ENCODE results near the gene EEIG2. TPM values are rescaled to one million over a fixed set of nuclear protein-coding genes. Genes with fewer than 3 reads are reported as not detected.

Gene EEIG2
- total RNA-seq, 1 donor from 2014 or later: 13.3 TPM

DNA sequence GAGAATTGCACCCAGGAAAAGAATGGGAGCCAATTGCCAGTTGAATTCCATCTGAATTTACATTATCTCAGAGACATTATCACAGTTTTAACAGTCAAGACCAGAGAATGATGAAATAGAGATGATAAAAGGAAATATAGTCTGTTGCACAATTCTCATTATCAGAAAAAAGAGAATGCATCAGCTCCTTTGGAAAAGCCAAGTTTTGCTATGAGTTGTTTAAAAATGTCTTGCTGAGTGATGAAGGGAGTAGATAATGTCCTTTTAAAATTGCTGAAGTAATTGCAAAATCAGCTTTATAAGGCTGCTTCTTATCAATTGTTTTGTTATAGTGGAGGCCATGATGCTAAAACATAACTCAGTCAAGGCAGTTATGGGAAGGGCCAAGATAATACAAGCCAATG lies 37.9 kb upstream of the EEIG2 start:
- no peak overlapping the region for H3K4me3 Mint-ChIP-seq (ENCODE audit: unreplicated experiment)
- no peak for DNase-seq (ENCODE audit: extremely low spot score, unreplicated experiment)

DNA sequence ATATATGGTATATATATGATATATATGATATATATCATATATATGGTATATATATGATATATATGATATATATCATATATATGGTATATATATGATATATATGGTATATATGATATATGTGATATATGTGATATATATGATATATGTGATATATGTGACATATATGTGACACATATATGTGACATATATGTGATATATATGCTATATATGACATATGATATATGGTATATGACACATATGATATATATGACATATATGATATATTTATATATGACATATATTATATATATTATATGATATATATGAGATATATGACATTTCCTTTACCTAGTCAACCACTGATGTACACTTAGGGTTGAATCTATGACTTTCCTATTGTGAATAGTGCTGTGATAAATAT lies 36.1 kb upstream of the EEIG2 start:
- no peaks in the 10 kb centered on the region for H3K4me1 Mint-ChIP-seq (ENCODE audit: unreplicated experiment)
- H3K4me3 Mint-ChIP-seq (ENCODE audit: unreplicated experiment): no peak overlapping the region
- H3K9me3 Mint-ChIP-seq (ENCODE audit: unreplicated experiment): peaks cover 7% of the 10 kb centered on the region
- H3K36me3 Mint-ChIP-seq (ENCODE audit: unreplicated experiment): no peaks in the 10 kb centered on the region
- DNase-seq (ENCODE audit: extremely low spot score, unreplicated experiment): no peak
- H3K27me3 Mint-ChIP-seq (ENCODE audit: unreplicated experiment): peaks cover 48% of the 10 kb centered on the region
- TF ChIP-seq, protein P1, sequence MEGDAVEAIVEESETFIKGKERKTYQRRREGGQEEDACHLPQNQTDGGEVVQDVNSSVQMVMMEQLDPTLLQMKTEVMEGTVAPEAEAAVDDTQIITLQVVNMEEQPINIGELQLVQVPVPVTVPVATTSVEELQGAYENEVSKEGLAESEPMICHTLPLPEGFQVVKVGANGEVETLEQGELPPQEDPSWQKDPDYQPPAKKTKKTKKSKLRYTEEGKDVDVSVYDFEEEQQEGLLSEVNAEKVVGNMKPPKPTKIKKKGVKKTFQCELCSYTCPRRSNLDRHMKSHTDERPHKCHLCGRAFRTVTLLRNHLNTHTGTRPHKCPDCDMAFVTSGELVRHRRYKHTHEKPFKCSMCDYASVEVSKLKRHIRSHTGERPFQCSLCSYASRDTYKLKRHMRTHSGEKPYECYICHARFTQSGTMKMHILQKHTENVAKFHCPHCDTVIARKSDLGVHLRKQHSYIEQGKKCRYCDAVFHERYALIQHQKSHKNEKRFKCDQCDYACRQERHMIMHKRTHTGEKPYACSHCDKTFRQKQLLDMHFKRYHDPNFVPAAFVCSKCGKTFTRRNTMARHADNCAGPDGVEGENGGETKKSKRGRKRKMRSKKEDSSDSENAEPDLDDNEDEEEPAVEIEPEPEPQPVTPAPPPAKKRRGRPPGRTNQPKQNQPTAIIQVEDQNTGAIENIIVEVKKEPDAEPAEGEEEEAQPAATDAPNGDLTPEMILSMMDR (IDR thresholded peaks at IDR 0.05): no peak
- no peak overlapping the region for H3K27ac Mint-ChIP-seq (ENCODE audit: unreplicated experiment)

More for the DNA sequence above, 37.9 kb upstream of the EEIG2 start:
- peaks cover 2% of the 10 kb centered on the region for H3K4me1 Mint-ChIP-seq (ENCODE audit: unreplicated experiment)
- TF ChIP-seq, protein P1 (IDR thresholded peaks at IDR 0.05): no peak
- peaks cover 3% of the 10 kb centered on the region for H3K36me3 Mint-ChIP-seq (ENCODE audit: unreplicated experiment)
- no peak overlapping the region for H3K27ac Mint-ChIP-seq (ENCODE audit: unreplicated experiment)
- peaks cover 7% of the 10 kb centered on the region for H3K9me3 Mint-ChIP-seq (ENCODE audit: unreplicated experiment)
- peaks cover 48% of the 10 kb centered on the region for H3K27me3 Mint-ChIP-seq (ENCODE audit: unreplicated experiment)

DNA sequence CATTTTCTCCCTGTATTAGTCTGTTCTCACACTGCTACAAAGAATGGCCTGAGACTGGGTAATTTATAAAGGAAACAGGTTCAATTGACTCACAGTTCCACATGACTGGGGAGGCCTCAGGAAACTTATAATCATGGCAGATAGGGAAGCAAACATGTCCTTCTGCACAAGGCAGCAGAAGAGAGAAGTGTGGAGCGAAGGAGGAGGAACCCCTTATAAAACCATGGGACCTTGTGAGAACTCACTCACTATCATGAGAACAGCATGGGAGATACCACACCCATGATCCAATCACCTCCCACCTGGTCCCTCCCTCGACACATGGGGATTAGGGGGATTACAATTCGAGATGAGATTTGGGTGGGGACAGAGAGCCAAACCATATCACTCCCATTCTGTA lies 35.2 kb upstream of the EEIG2 start:
- Mint-ChIP-seq H3K27ac (ENCODE audit: unreplicated experiment) (no peak overlapping the region), H3K36me3 (ENCODE audit: unreplicated experiment) (no peaks in the 10 kb centered on the region), H3K9me3 (ENCODE audit: unreplicated experiment) (no peaks in the 10 kb centered on the region), H3K27me3 (ENCODE audit: unreplicated experiment) (peaks cover 42% of the 10 kb centered on the region), H3K4me3 (ENCODE audit: unreplicated experiment) (no peak overlapping the region), H3K4me1 (ENCODE audit: unreplicated experiment) (no peaks in the 10 kb centered on the region)
- no peak for DNase-seq (ENCODE audit: extremely low spot score, unreplicated experiment)
- TF ChIP-seq, protein P1 (IDR thresholded peaks at IDR 0.05): no peak

DNA sequence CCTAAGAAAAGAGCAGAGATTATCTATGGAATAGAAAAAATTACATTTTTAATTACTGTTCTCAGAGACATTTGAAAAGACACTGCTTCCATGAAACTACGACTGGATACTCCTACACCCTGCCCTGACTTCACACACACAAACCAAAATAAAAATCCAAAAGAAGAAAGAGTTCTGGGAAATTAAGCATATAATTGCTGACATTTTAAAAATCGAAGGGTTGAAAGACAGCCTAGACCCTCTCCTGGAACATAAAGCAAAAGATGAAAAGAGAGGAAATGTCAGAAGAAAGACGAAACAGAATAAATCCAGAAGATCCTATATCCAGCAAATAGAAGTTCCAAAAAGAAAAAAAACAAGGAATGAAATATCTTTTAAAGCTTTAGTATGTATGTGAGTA lies 32.8 kb upstream of the EEIG2 start:
- Mint-ChIP-seq H3K27me3 (ENCODE audit: unreplicated experiment) (peaks cover 51% of the 10 kb centered on the region), H3K4me1 (ENCODE audit: unreplicated experiment) (no peaks in the 10 kb centered on the region), H3K4me3 (ENCODE audit: unreplicated experiment) (no peak overlapping the region), H3K36me3 (ENCODE audit: unreplicated experiment) (no peaks in the 10 kb centered on the region), H3K27ac (ENCODE audit: unreplicated experiment) (no peak overlapping the region), H3K9me3 (ENCODE audit: unreplicated experiment) (no peaks in the 10 kb centered on the region)
- DNase-seq (ENCODE audit: extremely low spot score, unreplicated experiment): no peak
- TF ChIP-seq, protein P1 (IDR thresholded peaks at IDR 0.05): no peak

DNA sequence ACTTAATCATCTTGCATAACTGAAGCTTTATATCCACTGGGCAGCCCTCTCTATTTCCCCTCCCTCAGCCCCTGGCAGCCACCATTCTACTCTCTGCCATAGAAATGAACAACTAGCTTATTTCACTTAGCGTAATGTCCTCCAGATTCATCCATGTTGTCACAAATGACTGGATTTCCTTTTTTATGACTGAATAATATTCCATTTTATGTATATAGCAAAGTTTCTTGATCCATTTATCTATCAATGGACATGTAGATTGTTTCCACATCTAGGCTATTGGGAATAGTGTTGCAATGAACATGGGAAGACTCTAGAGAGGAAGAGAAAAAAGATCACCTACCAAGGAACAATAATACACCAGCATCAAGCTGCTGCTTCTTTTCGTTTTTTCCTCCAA lies 32.1 kb upstream of the EEIG2 start:
- no peak for DNase-seq (ENCODE audit: extremely low spot score, unreplicated experiment)
- no peaks in the 10 kb centered on the region for H3K36me3 Mint-ChIP-seq (ENCODE audit: unreplicated experiment)
- H3K27ac Mint-ChIP-seq (ENCODE audit: unreplicated experiment): no peak overlapping the region
- H3K4me3 Mint-ChIP-seq (ENCODE audit: unreplicated experiment): no peak overlapping the region
- no peaks in the 10 kb centered on the region for H3K9me3 Mint-ChIP-seq (ENCODE audit: unreplicated experiment)
- H3K4me1 Mint-ChIP-seq (ENCODE audit: unreplicated experiment): no peaks in the 10 kb centered on the region
- TF ChIP-seq, protein P1 (IDR thresholded peaks at IDR 0.05): no peak
- peaks cover 55% of the 10 kb centered on the region for H3K27me3 Mint-ChIP-seq (ENCODE audit: unreplicated experiment)

Measured in osteocyte (in vitro differentiated cells).